Activated T-helper 1 cell treated with Interleukin-2 at 50 U/mL for 16 hours (primary cell): Measurements from ENCODE around the gene GLRX5.
"Not testable (repeated sequence)": the region's sequence is repeated elsewhere in the genome, so short reads cannot be mapped to it uniquely, and the experiment has no call there.

ENCODE experiments used
- DNase-seq: peaks from one replicate; pipeline ENCODE4 v3.0.0-alpha.2; 2020; ENCODE audit warnings: low read depth

Gene GLRX5

DNA sequence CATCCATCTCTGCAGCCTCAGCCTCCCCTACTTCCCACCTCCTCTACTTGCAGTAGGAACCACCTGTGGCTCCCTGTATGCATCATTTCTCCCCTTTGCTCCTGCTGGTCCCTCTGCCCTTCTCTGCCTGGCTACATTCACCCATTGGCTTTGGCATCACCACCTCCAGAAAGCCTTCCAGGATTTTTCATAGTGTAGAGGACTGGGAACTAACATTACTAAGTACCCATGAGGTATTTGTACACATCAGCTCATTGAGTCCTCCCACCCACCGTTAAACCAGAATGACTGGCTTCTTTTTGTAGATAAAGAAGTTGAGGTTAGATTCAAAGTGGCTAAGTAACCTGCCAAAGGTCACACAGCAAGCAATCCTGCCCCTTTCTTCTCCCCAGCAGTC lies 35.5 kb upstream of the GLRX5 start:
- no peak for DNase-seq

DNA sequence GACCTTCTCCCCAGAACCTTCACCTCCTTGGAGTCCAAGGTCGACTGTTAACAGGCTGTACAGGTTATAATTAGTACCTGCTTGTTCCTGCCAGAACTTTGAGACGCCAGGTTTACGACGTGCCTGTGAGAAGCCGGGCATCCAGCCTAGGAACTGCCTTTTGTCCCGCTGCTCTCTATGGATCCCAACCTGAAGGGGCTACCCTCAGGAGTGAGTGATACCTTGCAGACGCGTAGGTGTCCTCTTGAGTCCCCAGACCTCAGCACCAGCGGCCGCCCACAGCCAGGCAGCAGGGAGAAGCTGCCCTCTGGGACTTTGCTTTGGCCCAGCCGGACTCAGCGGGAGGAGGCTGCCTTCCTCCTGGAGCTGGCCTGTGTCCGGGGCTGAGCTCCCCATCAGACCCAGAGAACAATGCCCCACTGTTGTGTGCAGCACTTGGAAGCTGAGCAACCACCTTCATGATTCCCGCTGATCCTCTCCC lies 34.6 kb upstream of the GLRX5 start:
- no peak for DNase-seq

DNA sequence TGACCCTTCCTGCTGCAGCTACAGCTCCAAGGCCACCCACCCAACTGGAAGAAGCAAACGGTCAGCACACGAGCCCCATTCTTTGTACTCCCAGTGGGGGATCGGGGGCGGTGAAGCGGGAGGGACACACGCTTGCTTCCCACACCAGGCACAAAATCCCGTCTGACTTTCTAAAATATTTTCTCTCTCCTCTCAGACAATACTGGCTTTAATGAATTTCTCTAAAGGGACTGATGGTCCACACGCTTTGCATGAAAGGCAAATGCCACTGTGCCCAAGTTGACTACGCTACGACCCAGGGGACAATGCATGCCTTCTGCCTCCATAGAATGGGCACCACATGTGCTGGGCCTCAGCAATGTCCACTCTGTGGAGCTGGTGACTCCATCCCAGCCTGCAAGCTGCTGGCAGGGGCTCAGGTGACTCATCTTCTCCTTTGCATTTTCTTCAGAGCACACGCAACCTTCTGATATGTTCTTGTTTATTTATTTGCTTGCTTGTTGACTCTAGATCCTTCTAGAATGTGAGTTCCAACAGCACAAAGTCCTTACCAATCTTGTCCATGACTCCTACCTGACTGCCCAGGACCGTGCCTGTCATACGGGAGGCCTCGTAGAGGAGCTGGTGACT lies 34.0 kb upstream of the GLRX5 start:
- DNase-seq = no peak

DNA sequence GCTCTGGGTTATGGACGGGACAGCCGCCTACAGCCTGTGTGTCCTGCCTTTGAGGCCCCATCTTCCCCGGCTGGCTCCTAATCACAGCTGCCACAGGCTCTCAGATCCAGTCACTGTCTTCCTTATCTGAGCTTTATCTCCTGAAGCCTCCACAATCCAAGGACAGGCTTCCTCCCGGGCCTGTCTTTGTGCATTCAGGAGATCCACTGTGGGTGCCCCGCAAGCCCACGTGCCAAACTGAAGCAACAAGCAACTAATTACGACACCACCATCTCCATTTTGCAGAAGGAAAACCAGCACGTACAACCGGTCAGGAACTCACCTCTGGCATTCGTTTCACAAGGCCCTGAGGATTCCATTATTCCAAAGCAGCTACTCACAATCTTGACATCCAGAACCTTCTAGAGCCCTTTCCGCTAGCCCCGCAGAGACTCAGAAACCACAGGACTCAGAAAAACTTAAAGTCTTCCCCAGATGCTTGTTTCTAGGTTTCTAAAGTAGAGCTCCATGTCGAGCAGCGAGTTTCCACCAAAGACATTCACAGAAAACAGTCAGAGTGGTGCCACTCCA lies 32.4 kb upstream of the GLRX5 start:
- no peak for DNase-seq

DNA sequence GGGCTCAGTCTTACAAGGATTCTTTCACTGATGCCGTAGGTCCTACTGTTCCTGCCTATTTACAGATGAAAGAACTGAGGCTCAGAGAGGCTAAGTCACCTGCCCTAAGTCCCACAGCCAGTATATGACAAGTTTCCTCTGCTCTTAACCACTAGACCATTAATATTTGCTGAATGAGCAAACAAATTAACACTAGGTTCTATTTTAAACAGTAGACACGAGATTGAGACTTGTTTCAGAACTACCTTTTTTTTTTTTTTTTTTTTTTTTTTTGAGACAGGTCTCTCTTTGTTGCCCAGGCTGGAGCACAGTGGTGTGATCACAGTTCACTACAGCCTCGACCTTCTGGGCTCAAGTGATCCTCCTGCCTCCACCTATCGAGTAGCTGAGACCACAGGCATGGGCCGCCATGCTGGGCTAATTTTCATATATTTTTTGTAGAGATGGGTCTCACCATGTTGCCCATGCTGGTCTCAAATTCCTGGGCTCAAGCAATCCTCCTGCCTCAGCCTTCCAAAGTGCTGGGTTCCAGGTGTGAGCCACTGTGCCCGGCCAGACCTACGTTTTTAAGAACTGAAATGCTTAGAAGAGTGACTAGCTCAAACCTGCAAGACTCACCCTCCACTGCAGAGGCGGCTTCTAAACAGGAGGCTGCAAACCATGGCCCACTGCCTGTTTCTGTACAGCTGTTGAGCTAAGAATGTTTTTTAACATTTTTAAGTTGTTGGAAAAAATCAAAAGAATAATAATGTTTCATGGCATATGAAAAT lies 31.3 kb upstream of the GLRX5 start:
- DNase-seq = no peak

DNA sequence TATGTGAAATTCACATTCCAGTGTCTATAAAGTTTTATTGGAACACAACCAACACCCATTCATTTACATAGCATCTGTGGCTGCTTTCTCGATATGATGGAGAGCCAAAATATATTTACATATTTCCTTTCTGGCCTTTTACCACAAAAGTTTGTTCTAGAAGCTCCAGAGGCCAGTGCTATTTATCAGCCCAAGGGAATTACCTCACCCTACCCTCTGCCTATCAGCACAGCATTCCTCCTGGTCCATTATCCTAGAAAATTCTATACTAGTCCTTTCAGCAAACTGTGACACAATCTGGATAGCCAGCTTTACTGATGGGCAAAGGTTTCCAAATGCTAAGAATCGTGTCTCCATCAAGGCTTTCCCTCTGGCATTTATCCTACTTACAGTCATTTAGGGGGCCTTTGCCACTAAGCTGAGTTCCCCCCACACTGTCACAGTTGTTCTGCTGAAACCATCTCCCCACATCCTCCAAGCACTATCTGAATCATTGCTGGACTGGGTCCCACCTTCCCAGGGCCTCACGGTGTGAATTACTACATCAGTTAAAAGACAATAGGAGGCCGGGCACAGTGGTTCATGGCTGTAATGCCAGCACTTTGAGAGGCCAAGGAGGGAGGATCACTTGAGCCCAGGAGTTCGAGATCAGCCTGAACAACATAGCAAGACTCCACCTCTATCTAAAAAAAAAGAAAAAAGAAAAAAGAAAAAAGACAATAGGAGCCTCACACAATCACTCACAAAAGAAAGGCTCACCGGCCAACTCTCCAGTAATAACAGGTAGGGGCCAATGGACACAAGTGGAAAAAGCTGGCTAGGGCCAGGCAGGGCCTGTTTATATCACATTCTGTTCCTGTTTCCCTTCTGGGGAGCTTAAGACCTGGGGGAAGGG lies 30.5 kb upstream of the GLRX5 start:
- no peak for DNase-seq

DNA sequence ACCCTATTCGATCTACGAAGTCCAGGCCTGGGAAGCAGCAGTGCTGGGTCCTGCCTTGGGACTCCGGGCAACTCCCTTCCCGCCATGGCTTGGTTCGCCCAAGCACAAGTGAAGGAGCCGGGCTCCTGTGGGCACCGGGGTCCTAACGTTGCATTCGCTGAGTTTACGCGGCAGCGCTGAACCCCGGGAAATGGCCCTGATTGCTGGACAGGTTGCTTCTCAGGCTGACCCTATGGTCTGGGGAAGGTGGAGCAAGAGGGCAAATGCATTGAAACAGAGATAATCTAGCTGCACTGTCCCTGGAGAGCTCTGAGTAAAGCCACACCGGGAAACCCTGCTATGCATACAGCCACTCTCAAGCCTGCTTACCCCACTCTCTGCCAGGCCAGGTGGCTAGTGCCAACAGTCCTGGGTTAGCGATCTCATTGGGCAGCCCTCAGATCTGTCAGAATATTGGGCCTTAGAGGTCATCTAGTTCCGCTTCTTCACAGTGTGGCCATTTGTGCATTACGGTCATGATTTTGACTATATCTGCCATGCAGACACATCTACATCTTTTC lies 29.7 kb upstream of the GLRX5 start:
- no peak for DNase-seq

DNA sequence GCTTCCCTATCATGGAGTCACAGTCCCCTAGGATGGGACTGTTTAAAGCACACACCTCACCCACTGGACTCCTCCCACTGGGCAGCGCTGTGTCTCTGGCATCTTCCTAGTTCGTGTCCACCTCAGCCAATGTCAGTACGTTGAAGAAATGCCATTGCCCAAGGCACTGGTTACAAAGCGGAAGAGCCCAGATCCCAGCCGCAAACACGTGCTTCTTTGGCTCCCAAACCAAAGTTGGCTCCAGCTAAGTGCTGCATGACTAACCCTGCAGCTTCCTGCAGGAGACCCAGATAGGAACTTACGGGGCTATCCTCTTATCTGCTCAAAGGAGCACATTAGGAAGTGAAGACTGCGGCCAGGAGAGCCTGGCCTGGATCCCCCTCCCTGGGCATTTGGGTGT lies 27.7 kb upstream of the GLRX5 start:
- no peak for DNase-seq

DNA sequence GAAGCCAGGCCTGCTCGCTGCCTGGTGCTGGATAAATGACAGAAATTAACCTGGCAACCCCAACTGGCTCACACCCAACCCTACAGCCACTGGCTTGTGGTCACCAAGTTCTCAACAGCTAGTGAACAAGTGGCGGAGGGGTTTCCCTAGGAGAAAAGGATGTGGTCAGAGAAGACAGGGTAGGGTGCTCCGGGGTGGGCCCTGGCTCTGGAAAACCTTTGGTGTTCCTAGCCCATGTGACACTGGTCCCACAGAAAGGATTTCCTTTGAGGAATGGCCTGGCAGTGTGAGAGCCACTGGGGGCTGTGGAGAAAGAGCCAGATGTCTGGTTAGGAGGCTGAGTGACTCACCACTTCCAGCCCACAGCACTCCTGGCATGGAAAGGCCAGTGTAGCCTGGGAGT lies 27.1 kb upstream of the GLRX5 start:
- DNase-seq = no peak

DNA sequence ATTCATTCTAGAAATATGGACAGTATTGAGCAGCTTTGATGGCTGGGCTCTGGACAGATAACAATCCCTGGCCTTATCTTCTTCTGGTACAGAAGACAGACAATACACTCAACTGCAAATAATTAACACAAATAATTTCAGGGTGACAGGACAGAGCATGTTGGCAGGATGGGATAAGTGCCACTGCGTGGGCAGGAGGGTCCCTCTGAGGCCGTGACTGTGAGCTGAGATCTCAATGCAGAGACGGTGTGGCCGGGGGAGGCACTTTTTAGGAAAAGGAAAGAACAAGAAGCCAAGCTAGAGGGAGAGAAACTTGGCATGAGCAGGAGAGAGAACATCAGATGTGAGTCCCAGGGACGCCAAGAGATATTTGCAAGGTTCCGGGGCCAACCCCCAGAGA lies 26.5 kb upstream of the GLRX5 start:
- DNase-seq = no peak

DNA sequence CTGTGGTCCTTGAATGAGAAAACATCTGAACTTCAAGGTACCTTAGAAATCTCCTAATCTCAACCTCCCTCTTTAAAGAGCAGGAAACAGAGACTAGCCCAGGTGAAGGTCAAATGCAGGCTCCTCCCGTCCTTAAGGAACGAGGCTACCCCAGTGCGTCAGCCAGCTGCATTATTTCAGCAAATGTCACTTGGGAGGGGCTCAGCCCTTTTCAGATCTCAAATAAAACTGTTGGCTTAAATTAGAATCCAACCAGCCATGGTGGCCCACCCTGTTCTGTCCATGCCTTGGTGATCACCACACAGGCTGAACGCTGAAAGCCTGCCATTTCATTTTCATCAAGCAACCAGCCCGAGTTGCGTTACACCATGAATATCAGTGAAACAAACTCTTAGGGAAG lies 25.4 kb upstream of the GLRX5 start:
- no peak for DNase-seq

DNA sequence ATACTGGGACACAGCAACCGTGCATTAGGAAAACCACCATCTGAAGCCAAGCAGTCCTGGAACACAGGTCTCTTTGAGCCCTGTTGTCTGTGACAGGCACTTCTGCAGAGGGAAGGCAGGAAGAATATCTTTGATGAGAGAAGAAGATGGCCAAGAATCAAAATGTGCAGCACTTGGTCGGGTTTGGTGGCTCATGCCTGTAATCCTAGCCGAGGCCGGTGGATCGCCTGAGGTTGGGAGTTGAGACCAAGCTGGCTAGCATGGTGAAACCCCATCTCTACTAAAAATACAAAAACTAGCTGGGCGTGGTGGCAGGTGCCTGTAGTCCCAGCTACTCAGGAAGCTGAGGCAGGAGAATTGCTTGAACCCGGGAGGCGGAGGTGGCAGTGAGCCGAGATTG lies 24.5 kb upstream of the GLRX5 start:
- DNase-seq = not testable (repeated sequence)

DNA sequence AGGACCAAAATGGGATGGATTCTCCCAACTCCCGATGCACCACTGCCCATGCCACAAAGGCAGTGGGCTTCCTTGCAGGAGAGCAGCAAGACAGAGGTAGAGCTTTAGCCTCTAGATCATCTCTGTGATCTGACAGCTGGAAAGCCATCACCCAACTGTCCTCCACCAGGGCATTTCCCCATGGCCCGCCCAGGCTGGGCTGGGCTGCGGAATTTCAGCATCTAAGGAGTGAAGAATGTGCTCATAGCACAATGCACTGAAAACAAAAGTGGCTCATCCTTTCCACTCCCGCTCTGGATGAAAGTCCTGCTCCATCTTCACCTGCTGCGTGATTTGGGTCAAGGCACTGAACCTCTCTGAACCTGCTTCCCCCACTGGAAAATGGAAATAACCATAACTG lies 24.0 kb upstream of the GLRX5 start:
- no peak for DNase-seq

DNA sequence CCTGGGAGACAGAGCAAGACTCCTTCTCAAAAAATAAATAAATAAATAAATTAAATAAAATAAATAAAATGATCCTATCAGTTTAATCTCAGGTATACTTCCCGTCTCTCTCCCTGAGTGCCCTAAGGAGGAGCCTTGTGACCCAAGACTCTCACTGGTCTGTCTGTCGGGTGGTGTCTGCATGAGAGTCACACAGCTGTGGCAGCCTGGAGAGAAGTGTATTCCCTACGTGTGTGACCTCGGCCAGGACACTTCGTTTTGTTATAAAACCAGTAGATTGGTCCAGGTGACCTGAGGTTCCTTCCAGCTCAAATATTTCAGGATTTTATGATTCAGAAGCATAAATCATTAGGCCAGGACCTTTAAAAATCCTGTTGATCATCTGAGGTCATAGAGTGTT lies 23.2 kb upstream of the GLRX5 start:
- DNase-seq = no peak

DNA sequence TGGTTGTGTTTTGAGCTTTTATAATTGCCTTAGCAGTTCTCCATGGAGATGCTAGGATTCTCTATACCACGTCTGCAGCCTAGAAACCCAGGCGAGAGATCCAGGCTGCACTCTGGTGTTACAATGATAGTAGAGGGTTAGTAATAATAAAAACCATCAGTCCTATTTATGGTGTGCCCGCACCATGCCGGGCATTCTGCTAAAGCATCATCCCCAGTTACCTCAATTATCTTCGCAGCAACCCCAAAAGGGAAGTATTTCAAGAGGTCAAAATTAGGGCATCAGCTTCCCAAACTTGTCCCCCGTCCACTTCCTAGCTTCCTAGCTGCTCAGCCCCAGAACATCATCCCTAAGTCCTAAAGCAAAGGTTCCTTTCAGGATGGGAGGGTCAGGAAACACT lies 21.6 kb upstream of the GLRX5 start:
- DNase-seq = no peak

DNA sequence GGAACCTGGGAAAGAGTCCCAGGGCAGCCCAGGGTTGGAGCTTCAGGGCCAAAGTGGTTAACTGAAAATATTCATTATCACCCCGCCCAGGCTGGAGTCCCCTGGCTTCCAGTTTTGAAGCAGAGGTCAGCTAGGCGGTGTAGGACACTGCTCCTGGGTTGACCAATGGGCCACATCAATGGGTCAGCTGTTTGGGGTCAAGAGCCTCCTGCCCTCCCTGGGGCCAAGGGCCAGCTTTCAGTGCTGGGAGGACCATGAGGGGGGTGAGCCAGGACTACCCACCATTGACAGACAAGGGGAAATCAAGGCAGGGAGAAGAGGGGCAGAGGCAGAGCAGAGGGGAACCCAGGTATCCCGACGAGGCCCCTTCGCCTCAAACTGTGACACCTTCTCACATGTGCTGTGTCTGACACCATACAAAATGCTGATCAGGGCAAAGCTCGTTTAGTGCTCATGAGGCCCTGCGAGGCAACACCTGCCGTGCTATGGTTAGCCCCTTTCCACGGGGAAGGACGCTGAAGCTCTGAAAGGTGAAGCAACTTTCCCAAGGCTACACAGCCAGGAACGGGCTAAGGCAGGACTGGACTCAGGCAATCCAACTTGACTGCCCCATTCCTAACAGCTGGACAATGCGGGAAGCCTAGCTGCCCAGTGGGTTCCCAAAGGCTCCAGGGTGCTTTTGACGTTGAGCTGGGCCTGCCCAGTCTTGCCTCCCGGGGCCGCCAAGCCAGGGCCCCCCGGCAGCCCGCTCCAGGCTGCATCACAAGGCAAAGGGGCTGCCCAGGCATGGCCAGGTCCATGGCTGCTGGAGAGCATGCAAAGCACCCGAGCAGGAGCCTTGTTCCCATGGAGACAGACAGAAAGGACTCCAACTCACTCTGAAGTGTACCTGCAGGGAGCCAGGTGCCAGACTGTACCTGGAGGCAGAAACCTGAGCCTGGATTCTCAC lies 20.4 kb upstream of the GLRX5 start:
- DNase-seq = no peak

DNA sequence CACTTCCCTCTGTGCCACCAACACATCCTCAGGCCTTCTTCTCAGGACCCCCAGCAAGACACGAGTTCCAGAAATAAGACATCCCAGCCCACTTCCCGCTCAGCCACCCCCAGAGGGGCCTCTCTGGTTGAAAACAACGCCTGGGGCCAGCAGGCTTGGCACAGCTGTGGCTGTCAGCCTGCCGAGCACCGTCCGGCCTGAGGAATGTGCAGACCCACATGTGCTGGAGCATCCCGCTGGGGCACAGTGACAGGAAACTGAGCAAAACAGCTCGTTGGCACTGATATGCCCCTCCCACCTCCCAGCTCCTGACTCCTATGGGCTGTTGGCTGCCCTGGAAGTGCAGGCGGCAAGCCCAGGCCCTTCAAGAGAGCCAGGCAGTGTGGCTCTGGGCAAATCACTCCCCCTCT lies 19.8 kb upstream of the GLRX5 start:
- DNase-seq = no peak

DNA sequence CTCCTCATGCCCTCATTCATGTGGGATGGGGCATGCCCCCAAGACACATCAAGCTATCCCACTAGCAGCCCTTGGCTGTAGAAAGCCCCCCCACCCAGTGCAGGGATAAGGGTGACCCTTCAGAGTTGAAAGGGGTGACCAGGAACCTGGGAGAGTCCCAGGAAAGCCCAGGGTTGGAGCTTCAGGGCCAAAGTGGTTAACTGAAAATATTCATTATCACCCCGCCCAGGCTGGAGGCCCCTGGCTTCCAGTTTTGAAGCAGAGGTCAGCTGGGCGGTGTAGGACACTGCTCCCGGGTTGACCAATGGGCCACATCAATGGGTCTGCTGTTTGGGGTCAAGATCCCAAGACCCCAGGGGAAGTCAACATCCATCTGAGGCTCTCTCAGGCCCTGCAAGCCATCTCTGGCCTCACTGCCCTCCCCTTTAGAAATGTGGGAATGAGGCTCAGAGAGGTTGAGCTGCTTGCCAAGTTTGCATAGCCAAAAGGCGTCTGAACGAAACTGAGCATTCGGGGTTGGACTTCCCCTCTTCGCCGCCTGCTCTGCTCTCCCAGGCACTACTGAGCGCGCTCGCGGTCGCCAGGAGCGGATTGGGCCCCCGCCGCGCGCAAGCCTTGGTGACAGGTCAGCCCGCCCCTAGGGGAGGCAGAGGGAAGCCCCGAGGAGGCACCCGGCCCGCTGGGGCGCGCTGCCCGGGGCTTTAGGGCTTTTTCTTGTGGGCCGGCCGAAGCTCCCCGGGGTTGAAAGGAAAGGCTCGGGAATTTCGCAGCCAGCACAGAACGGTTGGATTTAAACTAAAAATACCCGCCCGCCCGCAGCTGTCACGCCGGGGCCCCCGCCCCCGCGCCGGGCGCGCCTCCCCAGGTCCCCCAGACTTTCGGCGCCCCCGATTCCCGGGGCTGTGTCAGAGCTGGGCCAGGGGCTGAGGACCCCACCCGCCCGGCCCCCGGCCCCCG lies 19.0 kb upstream of the GLRX5 start:
- DNase-seq = peak; percentile 75

DNA sequence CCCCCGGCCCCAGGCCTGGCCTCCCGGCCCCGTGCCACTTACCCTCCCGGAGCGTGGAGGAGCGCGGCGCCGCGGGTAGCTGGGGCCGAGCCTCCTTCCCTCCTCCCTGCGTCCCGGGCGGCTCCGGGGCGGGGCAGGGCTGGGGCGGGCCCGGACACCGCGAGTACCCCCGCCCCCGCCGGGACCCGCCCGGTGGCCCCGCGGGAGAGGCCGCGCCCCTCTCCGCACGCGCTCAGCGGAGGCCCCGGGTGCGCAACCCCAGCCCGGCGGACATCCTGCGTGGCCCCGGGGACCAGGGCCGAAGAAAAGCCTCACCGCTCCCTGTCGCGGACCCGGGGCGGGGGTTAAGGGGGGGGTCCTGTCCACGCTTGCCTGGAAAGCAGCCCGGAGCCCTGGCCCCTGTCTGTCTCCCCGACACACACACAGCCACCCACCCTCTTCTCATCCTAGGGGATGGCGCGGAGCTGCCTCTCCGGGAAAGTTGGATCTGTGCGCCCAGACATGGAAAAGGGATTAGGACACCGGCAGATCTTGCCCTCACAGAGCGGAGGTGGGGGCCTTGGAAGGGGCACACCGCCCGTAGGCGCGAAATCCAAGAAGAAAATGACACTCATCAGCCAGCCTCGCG lies 18.2 kb upstream of the GLRX5 start, which contains the start of gene SYNE3:
TSS of gene SYNE3 (minus strand) at position 97 of the 628 bp plus-strand sequence. CDS start 40,829 bp downstream, outside the sequence.
- DNase-seq = peak; percentile 39
